Kidney (tissue), 14 donors: ENCODE results near the gene TMSB4X. TPM values are rescaled to one million over a fixed set of nuclear protein-coding genes. Genes with fewer than 3 reads are reported as not detected.

Experiments used
- DNase-seq, 5 donors: peaks; one replicate each; pipeline ENCODE4 v3.0.0-alpha.2; 2013 to 2020
- FAIRE-seq: peaks from 2 replicates; lab custom pipeline; 2012; peaks lifted over from hg19 to GRCh38; lab: Jason Lieb, UNC
- H3K27ac ChIP-seq, 2 donors: one replicate each; pipeline ENCODE4 v1.7.0; 2013; ENCODE audit warnings: low read depth in 2 of 2, low read length in 2 of 2, inconsistent platforms in 1 of 2
- H3K27me3 ChIP-seq: one replicate; pipeline ENCODE4 v1.7.1; 2013; ENCODE audit warnings: low read length, inconsistent platforms; ENCODE audit not compliant: control insufficient read depth, insufficient read depth
- H3K36me3 ChIP-seq, 3 donors: one replicate each; pipeline versions ENCODE4 v1.7.0 to v1.7.1; 2013; ENCODE audit warnings: low read length in 3 of 3, control low read depth in 1 of 3, inconsistent platforms in 1 of 3; ENCODE audit not compliant: insufficient read depth in 3 of 3, control insufficient read depth in 2 of 3
- H3K4me1 ChIP-seq, 3 donors: one replicate each; pipeline versions ENCODE4 v1.7.0 to v1.7.1; 2013; ENCODE audit warnings: low read length in 3 of 3, inconsistent platforms in 1 of 3, low read depth in 1 of 3; ENCODE audit not compliant: control insufficient read depth in 2 of 3, insufficient read depth in 2 of 3
- H3K4me3 ChIP-seq, 3 donors: one replicate each; pipeline versions ENCODE4 v1.7.0 to v1.8.1; 2013; ENCODE audit warnings: low read length in 3 of 3, control low read depth in 1 of 3, inconsistent platforms in 1 of 3
- H3K9ac ChIP-seq, 3 donors: one replicate each; pipeline versions ENCODE4 v1.7.0 to v1.7.1; 2013; ENCODE audit warnings: low read length in 3 of 3, control low read depth in 1 of 3, inconsistent platforms in 1 of 3
- H3K9me3 ChIP-seq, 3 donors: one replicate each; pipeline versions ENCODE4 v1.7.0 to v1.7.1; 2013; ENCODE audit warnings: low read length in 3 of 3, control low read depth in 1 of 3, inconsistent platforms in 1 of 3; ENCODE audit not compliant: control insufficient read depth in 2 of 3, insufficient read depth in 1 of 3
- intact Hi-C: fragments of 100-400 bp; cut with DNase I; formaldehyde crosslinking; loops from one replicate; pipeline ENCODE4 v1.11.1; 2022
- polyA plus RNA-seq: library from polyadenylated mRNA; stranded (reverse); fragments of 350-450 nt; fragmentation: Illumina TruSeq; extraction: RNeasy Lipid Tissue Mini Kit (QIAGEN cat#74804); gene quantifications from one replicate; pipeline ENCODE4 v1.2.3, GENCODE V29; 2014; ENCODE audit warnings: low read depth, low replicate concordance; ENCODE audit not compliant: insufficient read depth
- total RNA-seq: library from RNA; stranded (reverse); fragmentation: NEBNext Ultra II Directional; extraction: Animal tissue kit (Norgen Biotek cat#: 25700); gene quantifications from one replicate; pipeline ENCODE4 v1.2.1, GENCODE V29; 2021
- TF ChIP-seq, protein P1 (sequence below): IDR thresholded peaks from 3 replicates; pipeline ENCODE4 v1.5.1; 2012; ENCODE audit warnings: mild to moderate bottlenecking, moderate library complexity, borderline replicate concordance; ENCODE audit not compliant: insufficient read depth; ENCODE audit errors: extremely low read depth
- donor health status: control.
- donor health status: control.
- donor health status: control.
- donor health status: control.
- donor health status: control.
- donor health status: DM: yes; HTN: yes; CAD: no.
- donor health status: Normal renal cell carcinoma (clear cell type).

The TMSB4X gene
- total and polyA plus RNA-seq, 2 donors from 2014 or later: 2,421 to 3,432 TPM

DNA sequence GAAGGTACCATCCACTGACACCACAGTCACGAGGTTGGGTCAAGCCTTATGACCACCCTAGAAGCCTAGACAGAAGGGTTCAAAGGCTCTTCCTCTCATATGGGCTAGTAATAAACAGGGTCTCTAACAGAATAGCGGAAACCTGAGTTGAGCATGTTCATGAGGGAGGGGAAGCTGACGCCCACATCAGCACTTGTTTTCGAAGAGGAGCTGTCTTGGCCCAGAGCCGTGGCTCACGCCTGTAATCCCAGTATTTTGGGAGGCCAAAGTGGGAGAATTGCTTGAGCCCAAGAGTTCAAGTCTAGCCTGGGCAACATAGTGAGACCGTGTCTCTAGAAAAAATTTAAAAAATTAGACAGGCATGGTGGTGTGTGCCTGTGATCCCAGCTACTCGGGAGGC is 21.5 kb upstream of the TMSB4X start:
- FAIRE-seq (no peak), DNase-seq (no peak)
- Histone ChIP-seq H3K4me3 (no peak overlapping the region), H3K9me3 (no peaks in the 10 kb centered on the region), H3K27me3 (no peaks in the 10 kb centered on the region), H3K36me3 (no peaks in the 10 kb centered on the region), H3K27ac (no peak overlapping the region), H3K9ac (no peak overlapping the region), H3K4me1 (peaks cover 0 to 17% (median 7%) of the 10 kb centered on the region in 3 donors)
- intact Hi-C loops: no loop called here
- TF ChIP-seq, protein P1, sequence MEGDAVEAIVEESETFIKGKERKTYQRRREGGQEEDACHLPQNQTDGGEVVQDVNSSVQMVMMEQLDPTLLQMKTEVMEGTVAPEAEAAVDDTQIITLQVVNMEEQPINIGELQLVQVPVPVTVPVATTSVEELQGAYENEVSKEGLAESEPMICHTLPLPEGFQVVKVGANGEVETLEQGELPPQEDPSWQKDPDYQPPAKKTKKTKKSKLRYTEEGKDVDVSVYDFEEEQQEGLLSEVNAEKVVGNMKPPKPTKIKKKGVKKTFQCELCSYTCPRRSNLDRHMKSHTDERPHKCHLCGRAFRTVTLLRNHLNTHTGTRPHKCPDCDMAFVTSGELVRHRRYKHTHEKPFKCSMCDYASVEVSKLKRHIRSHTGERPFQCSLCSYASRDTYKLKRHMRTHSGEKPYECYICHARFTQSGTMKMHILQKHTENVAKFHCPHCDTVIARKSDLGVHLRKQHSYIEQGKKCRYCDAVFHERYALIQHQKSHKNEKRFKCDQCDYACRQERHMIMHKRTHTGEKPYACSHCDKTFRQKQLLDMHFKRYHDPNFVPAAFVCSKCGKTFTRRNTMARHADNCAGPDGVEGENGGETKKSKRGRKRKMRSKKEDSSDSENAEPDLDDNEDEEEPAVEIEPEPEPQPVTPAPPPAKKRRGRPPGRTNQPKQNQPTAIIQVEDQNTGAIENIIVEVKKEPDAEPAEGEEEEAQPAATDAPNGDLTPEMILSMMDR: no peak

DNA sequence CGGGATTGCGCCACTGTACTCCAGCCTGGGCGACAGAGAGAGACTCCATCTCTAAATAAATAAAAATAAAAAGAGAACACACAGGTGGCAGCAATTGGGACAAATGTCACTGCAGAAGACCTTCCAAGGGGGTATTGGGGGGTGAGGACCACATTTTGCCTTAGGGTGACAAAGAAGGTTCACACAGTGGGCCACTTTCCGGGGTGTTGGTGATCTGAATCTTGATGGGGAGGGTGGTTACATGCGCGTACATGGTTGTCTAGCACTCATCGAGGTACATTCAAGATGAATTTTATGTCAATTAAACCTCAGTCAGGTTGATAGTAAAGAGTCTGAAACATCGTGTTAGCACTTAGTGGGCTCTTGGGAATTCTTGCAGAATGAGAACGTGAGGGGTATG is 20.5 kb upstream of the TMSB4X start:
- DNase-seq (no peak), FAIRE-seq (no peak)
- H3K36me3 ChIP-seq: no peaks in the 10 kb centered on the region
- peaks cover 0 to 17% (median 7%) of the 10 kb centered on the region in 3 donors for H3K4me1 ChIP-seq
- TF ChIP-seq, protein P1: no peak
- no peak overlapping the region for H3K27ac ChIP-seq
- intact Hi-C loops: no loop called here
- no peak overlapping the region for H3K9ac ChIP-seq
- no peaks in the 10 kb centered on the region for H3K9me3 ChIP-seq
- H3K4me3 ChIP-seq: no peak overlapping the region
- H3K27me3 ChIP-seq: no peaks in the 10 kb centered on the region

DNA sequence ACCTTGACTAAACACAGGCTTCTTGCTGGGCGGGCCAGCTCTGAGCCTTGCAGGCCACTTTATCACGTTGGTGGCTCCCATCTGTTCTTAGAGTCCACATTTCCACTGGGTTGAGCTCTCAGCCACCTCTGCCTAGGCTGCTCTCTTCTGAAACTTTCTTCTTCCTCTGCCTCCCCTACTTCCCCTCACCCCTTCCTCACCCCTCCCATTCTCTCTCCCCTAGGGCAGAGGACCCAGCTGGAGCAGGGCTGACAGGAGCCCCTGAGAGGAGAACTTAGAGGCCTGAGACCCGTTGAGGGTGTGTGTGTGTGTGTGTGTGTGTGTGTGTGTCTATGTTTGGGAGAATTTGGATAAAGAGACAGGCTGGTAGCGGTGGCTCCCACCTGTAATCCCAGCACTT is 19.9 kb upstream of the TMSB4X start:
- no peak overlapping the region for H3K9ac ChIP-seq
- H3K4me3 ChIP-seq: no peak overlapping the region
- no peaks in the 10 kb centered on the region for H3K36me3 ChIP-seq
- DNase-seq (no peak), FAIRE-seq (no peak)
- intact Hi-C loops: no loop called here
- TF ChIP-seq, protein P1: no peak
- no peaks in the 10 kb centered on the region for H3K27me3 ChIP-seq
- H3K9me3 ChIP-seq: no peaks in the 10 kb centered on the region
- H3K4me1 ChIP-seq: peaks cover 0 to 11% (median under 1%) of the 10 kb centered on the region in 3 donors
- no peak overlapping the region for H3K27ac ChIP-seq
